GM21423 (cell line): Measurements from ENCODE around the gene SLC10A1.
"Not testable (repeated sequence)": the region's sequence is repeated elsewhere in the genome, so short reads cannot be mapped to it uniquely, and the experiment has no call there.

ENCODE experiments used
- ATAC-seq: cut with Tn5 transposase; IDR thresholded peaks from one replicate; pipeline ENCODE4 v1.9.1; 2021; ENCODE audit warnings: mild to moderate bottlenecking, moderate library complexity; ENCODE audit not compliant: unreplicated experiment

Gene SLC10A1

DNA sequence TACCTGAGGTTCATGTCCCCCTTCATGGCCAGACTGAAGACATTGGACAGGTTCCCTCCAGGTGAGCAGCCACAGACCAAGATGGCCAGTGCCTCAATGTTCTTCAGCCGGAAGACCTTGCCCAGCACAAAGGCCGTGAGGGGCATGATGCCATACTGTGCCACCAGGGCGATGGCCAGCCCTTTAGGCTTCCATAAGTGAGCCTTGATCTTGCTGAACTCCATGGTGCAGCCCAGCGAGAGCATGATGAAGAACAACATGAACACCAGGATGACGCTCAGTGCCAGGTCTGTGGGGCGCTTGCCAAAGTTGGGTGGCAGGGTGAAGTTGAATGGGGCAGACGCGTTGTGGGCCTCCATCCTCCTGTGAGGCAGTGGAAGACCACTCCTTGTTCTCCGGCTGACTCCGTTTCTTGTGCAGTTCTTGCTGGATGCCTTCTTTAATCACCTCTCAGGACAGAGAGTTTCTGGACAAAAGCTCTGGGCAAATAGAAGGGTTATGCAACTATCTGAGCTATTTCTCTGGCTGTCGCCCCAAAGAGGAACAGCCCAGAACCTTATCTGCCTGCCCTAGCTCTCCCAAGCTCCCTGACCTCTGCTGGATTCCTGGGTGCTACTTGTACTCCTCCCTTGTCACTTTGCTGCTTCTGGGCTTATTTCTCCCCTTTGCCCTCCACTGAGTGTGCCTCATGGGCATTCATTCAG lies at the start of gene SLC10A1:
SLC10A1 (minus strand) TSS at position 445 of the 704 bp plus-strand sequence; CDS start at position 359, 86 bp downstream.
- ATAC-seq, result no peak

DNA sequence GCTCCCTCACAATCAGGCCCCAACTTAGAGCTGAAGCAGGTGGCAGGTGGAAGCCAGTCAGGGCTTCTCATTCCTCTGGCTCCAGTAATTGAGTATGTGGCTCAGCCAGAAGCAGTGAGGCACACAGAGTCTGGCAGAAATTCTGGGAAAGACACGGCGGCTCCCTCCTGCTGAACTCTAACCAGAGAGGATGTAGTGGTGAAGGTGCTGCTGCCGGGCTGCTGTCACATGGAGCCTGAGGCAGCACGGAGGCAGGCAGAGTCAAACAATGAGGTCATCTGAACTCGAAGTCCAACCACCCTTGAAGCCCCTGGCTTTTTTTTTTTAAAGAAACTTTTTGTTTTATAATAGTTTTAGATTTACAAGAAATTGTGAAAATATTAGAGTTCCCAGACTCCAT lies 48.7 kb upstream of the SLC10A1 start:
- no peak for ATAC-seq

DNA sequence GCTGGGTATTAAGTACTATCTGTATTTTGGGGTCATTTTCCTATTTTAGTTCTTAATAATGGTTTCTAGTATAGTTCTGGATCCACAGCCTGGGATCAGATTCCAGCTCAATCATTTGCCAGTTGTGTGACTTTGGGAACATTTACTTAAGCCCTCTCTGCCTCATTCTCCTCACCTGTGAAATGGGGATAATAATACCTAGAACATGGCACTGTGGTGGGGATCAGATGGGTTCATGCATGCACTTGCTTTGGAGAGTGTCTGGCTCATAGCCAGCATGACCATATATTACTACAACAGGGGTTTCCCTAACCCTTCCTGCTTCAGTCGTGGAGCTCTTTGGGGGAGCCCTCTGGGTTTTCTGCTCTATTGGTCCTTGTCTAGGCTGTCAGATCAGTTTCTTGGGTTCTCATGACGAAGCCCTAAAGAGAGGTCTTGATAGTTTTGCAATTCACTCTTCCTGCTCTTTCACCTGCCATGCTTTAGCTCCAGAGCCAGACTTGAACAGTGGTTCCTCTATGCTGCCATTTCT lies 48.1 kb upstream of the SLC10A1 start:
- ATAC-seq, result no peak

- ATAC-seq, result no peak
Measured at GRCh38 chr14:69844171-69844570, 47.1 kb upstream of the SLC10A1 start.

GRCh38 chr14:69842686-69843420 lies 45.8 kb upstream of the SLC10A1 start:
- ATAC-seq, result no peak

- ATAC-seq, result no peak
Measured at GRCh38 chr14:69841656-69842055, 44.6 kb upstream of the SLC10A1 start.

DNA sequence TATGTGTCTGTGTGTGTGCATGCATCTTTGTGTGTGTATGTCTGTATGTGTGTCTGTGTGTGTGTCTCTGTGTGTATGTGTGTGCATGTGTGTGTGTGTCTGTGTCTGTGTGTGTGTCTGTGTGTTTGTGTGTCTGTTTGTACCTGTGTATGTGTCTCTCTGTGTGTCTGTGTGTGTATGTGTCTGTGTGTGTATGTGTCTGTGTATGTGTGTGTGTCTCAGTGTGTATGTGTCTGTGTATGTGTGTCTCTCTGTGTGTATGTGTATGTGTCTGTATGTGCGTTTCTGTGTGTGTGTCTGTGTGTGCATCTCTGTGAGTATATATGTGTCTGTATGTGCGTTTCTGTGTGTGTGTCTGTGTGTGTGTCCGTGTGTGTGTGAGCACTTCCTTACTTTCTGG lies 42.6 kb upstream of the SLC10A1 start:
- no peak for ATAC-seq

DNA sequence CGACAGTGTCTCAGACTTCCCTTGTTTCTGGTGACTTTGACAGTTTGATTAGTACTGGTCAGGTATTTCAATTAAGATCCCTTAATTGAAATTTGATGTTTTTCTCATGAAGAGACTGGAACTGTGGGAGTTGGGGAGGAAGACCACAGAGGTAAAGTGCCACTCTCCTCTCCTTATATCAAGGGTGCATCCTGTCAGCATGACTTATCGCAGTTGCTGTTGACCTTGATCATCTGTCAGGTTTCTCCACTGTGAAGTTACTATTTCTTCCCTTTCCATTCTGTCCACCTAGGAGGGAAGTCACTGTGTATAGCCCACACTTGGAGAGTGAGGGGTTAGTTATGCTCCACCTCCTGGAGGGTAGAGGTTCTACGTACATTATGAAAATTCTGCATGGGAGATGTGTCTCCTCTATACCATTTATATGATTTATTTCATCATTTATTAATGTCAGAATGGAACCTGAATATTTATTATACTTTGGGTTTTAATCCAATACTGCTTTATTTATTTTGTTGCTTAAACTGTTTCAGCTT lies 41.9 kb upstream of the SLC10A1 start:
- ATAC-seq, result no peak

DNA sequence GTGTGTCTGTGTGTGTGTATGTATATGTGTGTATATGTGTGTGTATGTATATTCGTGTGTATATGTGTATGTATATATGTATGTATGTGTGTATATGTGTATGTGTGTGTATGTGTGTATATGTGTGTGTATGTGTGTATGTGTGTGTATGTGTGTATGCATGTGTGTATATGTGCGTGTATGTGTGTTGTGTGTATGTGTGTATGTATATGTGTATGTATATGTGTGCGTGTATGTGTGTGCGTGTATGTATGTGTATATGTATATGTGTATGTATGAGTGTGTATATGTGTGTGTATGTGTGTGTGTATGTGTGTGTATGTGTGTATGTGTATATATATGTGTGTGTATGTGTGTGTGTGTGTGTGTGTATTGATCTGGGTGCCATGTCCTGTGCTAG lies 31.8 kb upstream of the SLC10A1 start:
- ATAC-seq, result no peak

GRCh38 chr14:69828354-69828753 lies 31.3 kb upstream of the SLC10A1 start:
- no peak for ATAC-seq

GRCh38 chr14:69827560-69827959 lies 30.5 kb upstream of the SLC10A1 start:
- ATAC-seq, result no peak

DNA sequence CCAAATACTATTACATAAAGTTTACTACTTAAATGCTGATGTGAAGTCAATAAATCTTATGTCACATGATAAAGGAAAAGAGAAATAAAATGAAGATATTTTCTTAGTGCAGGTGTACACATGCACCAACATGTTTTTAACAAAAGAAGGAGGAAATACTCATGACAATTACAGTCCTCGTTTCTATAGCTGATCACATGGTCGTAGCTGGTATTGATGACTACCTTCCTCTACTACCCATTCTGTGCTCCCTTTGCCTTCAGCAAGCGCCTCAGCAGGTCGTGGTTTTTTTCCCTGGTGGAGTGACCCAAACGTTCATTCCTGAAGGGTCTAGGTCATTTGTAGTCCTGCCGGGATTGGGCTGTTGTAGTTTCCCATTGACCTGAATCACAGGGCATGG lies 25.4 kb upstream of the SLC10A1 start:
- ATAC-seq, result no peak

GRCh38 chr14:69820991-69821390 lies 23.9 kb upstream of the SLC10A1 start:
- no peak for ATAC-seq

- ATAC-seq, result no peak
Measured at GRCh38 chr14:69819607-69820006, 22.6 kb upstream of the SLC10A1 start.

DNA sequence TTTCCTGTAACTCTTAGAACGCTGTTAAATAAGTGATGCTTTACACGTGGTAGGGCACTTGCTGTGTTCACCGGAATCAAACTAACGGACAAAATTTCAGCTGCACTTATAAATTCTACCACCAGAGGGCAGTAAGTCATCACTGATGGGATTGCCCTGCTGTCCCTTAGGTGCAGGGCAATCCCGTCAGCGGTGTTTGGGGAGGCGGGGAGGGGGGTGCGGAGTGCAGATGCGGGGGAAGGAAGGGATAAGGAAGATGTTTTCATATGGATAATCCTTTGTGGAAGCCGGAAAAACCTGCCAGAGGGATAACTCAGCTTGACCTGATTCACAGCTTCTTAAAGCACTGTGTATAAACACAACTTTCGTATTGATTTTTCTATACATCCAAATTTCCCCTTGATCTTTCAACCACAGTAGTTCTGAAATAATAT lies 21.7 kb upstream of the SLC10A1 start:
- ATAC-seq, result no peak

DNA sequence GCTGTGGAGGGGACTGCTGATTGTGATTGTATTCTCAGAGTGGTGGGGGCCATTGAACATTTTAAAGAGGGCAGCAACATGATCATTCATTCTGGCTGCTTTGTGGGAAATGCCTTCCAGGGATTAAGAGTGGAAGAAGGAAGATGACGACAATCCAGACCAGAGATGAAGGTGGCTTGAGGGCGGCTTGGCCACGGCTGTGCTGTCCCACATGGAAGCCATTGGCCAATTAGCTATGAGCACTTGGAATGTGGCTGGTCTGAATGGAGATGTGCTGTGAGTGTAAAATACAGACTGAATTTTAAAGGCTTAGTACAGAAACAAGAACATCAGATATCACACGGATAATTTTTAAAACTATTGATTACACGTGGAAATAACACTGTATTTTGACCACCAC lies 19.2 kb upstream of the SLC10A1 start:
- ATAC-seq, result no peak

DNA sequence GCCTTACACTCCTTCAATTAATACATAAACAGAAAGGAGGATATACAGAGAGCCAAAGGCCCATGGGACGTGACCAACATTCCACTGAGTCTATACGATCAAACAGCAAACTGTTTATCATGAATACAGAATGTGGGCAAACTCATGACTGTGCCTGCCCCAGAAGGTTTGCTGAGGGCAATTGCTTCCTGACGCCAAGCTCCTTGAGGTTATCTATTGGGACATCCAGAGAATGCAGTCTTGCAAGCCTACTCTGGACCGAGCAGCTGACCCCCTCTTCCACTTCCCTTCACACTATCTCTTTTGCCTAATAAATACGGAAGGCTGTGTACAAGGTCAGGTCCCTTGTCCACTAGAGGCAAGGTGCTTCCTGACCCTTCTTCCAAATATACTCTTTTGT lies 18.5 kb upstream of the SLC10A1 start:
- ATAC-seq, result no peak

DNA sequence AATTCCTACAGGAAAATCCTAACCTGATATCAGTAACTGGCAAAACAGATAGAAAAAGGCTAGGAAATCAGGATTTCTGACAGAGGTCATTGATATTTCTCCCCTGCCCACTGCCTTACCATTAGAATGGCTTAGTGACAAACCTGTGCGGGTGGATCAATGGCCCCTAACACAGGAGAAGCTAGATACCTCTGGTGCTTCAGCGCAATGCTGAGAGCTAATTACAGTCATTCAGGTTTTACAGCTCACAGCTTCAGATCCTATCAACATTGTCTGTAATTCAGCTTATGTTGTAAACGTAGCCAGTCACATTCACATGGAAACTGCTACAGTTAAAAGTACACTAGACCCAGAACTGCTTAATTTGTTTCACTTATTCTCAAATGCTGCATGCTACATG lies 17.4 kb upstream of the SLC10A1 start:
- ATAC-seq, result no peak

- ATAC-seq, result not testable (repeated sequence)
Measured at GRCh38 chr14:69813346-69813745, 16.3 kb upstream of the SLC10A1 start.

DNA sequence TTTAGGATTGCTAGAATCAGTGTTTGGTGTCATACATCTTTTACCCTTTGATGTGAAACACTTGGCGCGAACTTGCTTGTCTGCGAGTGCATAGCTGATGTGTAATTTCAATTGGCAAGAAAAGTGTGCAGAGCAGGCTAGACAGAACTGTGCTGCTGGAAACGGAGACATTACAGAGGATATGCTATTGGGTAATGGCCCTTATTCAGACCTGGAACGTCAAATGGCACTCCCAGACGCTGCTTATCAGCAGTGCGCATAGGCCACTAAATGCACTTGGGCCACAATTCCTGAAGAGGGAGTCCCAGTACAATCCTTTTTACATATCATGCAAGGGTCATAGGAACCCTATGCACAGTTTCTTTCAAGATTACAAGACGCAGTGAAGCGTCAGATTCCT lies 15.7 kb upstream of the SLC10A1 start:
- ATAC-seq, result no peak

DNA sequence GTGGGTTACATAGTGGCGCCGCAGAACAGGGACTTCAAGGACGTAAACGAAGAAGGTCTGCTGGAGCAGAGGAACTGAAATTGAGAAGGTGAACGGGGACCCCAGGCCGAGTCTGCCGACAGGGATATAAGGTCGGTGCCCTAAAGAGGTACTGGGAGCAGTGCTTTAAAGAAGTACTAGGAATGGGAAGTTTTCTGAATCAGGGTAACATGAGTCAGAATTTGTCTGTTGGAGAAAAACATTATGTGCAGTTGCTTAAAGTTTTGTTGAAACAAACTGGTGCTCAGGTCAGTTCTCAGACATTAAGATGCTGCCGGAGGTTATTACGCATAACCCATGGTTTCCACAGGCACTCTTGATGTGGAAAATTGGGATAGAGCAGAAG lies 14.8 kb upstream of the SLC10A1 start:
- ATAC-seq, result no peak
